K562 (cell line): ENCODE results near the gene AMIGO1. TPM values are rescaled to one million over a fixed set of nuclear protein-coding genes. Genes with fewer than 3 reads are reported as not detected.

Experiments used
- BACH1 ChIP-seq: fragments of 200-800 bp; sonication (Bioruptor generic); IDR thresholded peaks from 2 replicates; pipeline ENCODE4 v1.6.1; 2016; ENCODE audit warnings: missing genetic modification characterization, missing compliant biosample characterization
- CHCHD3 ChIP-seq: fragments of 250-450 bp; sonication (Bioruptor Pico); IDR thresholded peaks from 2 replicates; pipeline ENCODE4 v2.1.2; 2022; ENCODE audit warnings: mild to moderate bottlenecking
- CREB3 ChIP-seq: fragments of 450-650 bp; conservative IDR thresholded peaks from 2 replicates; pipeline ENCODE4 v1.6.1; 2016; ENCODE audit warnings: missing genetic modification characterization, low read depth, mild to moderate bottlenecking, missing compliant biosample characterization, moderate library complexity
- EHMT2 ChIP-seq: fragments of 450-650 bp; IDR thresholded peaks from 2 replicates; pipeline ENCODE4 v1.6.1; 2018; ENCODE audit warnings: antibody characterized with exemption
- ELK3 ChIP-seq: fragments of 450-650 bp; formaldehyde crosslinking; IDR thresholded peaks from 2 replicates; pipeline ENCODE4 v1.4.0; 2020; ENCODE audit warnings: mild to moderate bottlenecking
- ESRRB ChIP-seq: fragments of 250-450 bp; sonication (Bioruptor Pico); IDR thresholded peaks from 2 replicates; pipeline ENCODE4 v1.5.0; 2020; ENCODE audit warnings: mild to moderate bottlenecking, moderate library complexity, borderline replicate concordance
- ETV1 ChIP-seq: fragments of 450-650 bp; conservative IDR thresholded peaks from 2 replicates; pipeline ENCODE4 v1.6.1; 2016; ENCODE audit warnings: missing genetic modification characterization, control low read depth, low read depth, missing compliant biosample characterization
- IFI16 ChIP-seq: fragments of 250-450 bp; sonication (Bioruptor Pico); IDR thresholded peaks from 2 replicates; pipeline ENCODE4 v2.1.2; 2022; ENCODE audit warnings: mild to moderate bottlenecking, inconsistent platforms
- KAT8 ChIP-seq: fragments of 450-650 bp; IDR thresholded peaks from 2 replicates; pipeline ENCODE4 v1.6.1; 2016; ENCODE audit warnings: low read depth, mild to moderate bottlenecking
- L3MBTL2 ChIP-seq: fragments of 450-650 bp; IDR thresholded peaks from 2 replicates; pipeline ENCODE4 v1.6.1; 2016; ENCODE audit warnings: mild to moderate bottlenecking, moderate library complexity
- LEF1 ChIP-seq: fragments of 450-650 bp; IDR thresholded peaks from 2 replicates; pipeline ENCODE4 v1.6.1; 2016; ENCODE audit warnings: mild to moderate bottlenecking
- RBM14 ChIP-seq: fragments of 200-400 bp; formaldehyde crosslinking; IDR thresholded peaks from 2 replicates; pipeline ENCODE4 v1.6.1; 2018; ENCODE audit warnings: low read depth, mild to moderate bottlenecking, low read length, moderate library complexity, borderline replicate concordance; ENCODE audit not compliant: insufficient read depth
- SAP30 ChIP-seq: fragments of 200-600 bp; sonication (generic); IDR thresholded peaks from 2 replicates; pipeline ENCODE4 v1.6.1; 2012; ENCODE audit warnings: borderline replicate concordance, low read depth, mild to moderate bottlenecking, moderate library complexity, low read length, control low read depth, inconsistent platforms; ENCODE audit not compliant: insufficient read depth, poor library complexity, severe bottlenecking
- SNRNP70 ChIP-seq: fragments of 200-400 bp; formaldehyde crosslinking; optimal IDR thresholded peaks from 2 replicates; pipeline ENCODE3; 2017; ENCODE audit warnings: low read depth, low read length
- SP1 ChIP-seq: sonication (generic); formaldehyde crosslinking; IDR thresholded peaks from 2 replicates; pipeline ENCODE4 v1.8.1; 2022; ENCODE audit warnings: mild to moderate bottlenecking, missing genetic modification reagents
- ZNF174 ChIP-seq: fragments of 250-450 bp; sonication (Bioruptor Pico); IDR thresholded peaks from 2 replicates; pipeline ENCODE4 v1.4.0; 2020; ENCODE audit warnings: mild to moderate bottlenecking
- ZNF282 ChIP-seq: sonication (generic); formaldehyde crosslinking; IDR thresholded peaks from 2 replicates; pipeline ENCODE4 v1.8.1; 2023; ENCODE audit warnings: missing genetic modification reagents
- ZNF655 ChIP-seq: fragments of 250-450 bp; sonication (Bioruptor Pico); IDR thresholded peaks from 2 replicates; pipeline ENCODE4 v1.5.0; 2021
- ZSCAN32 ChIP-seq: fragments of 450-650 bp; formaldehyde crosslinking; IDR thresholded peaks from 2 replicates; pipeline ENCODE4 v1.4.0; 2020; ENCODE audit warnings: mild to moderate bottlenecking, moderate library complexity
- polyA plus RNA-seq, 8 experiments: library from polyadenylated mRNA; depleted of rRNA in 4 of 8; stranded (reverse) in 5 of 8; unstranded in 3 of 8; fragments of >200 nt; fragmentation: Nextera tagmentation in 2 of 8; fragmentation: Illumina TruSeq in 1 of 8; extraction: Ambion mirVana in 2 of 8; extraction: Trizol in 1 of 8; gene quantifications; 2 replicates each; pipeline versions ENCODE4 v1.2.1 to v1.2.3, GENCODE V29; 2011 to 2014; ENCODE audit warnings: inconsistent platforms in 1 of 8, missing spikeins in 1 of 8
- total RNA-seq, 7 experiments: library from RNA; depleted of rRNA in 6 of 7; stranded (reverse); fragments of >200 nt in 6 of 7; fragmentation: Illumina TruSeq in 2 of 7; extraction: Trizol in 2 of 7; gene quantifications; 2 replicates each; pipeline versions ENCODE4 v1.2.1 to v1.2.3, GENCODE V29; 2011 to 2021; ENCODE audit warnings: low replicate concordance in 1 of 7
- TF ChIP-seq, protein P1 (sequence below): fragments of 450-650 bp; IDR thresholded peaks from 2 replicates; pipeline ENCODE4 v1.6.1; 2018; ENCODE audit warnings: mild to moderate bottlenecking, low read depth; ENCODE audit not compliant: partially characterized antibody

The AMIGO1 gene
- total and polyA plus RNA-seq, 9 of the 15 experiments (the other 6 are each of a cell fraction or from before 2014, with no cell fraction given): 0.24 to 1.0 (median 0.54) TPM

DNA sequence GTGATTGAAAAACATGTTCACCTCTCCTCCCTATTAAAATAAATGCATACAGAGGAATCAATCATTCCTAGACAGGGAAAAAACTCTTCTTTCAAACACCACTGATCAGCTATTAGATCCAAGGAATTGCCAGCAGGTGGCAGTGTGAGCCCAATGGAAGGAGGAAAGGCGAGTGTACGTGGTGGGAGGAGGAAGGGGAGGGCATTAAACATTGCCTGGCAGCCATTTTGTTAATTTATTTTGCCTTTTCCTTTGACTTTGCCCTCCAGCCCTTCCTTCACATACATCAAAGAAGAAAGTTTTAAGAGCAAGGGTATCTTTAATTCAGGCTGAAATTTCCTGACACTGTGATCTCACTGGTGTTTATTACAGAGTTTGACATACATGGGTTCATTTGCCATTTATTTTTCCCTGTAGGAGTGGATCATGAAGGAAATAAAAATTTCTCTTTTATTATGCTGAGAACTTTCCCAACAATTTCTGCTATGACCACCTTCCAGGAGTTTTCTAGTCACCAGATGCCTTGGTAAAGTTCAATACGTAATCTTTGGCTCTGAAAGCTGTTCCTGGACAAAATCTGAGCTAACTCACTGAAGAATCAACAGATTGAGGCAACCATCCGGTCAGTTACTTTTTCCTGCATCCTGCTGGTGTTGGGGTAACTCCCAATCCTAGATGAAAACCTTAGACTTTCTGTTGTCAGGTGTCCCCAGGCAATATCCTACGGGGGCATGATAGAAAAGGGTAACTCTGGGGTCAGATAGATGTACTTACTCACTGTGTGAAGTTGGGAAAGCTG is 37.0 kb upstream of the AMIGO1 start (continued):
- no peak for TF ChIP-seq ZNF655 (CRISPR knock-in tag)
- no peak for TF ChIP-seq CHCHD3 (CRISPR knock-in tag)
- no peak for TF ChIP-seq ZNF174 (CRISPR knock-in tag)
- TF ChIP-seq SNRNP70: no peak
- no peak for TF ChIP-seq SAP30
- TF ChIP-seq IFI16 (CRISPR knock-in tag): no peak
- TF ChIP-seq CREB3 (tag): no peak
- peak; percentile 56; the same call in 1 of the 2 replicates for TF ChIP-seq LEF1
- TF ChIP-seq ZNF282 (CRISPR knock-in tag): no peak
- no peak for TF ChIP-seq L3MBTL2
- peak; percentile 53; the same call in 1 of the 2 replicates for TF ChIP-seq BACH1 (tag)
- TF ChIP-seq RBM14: no peak
- peak; percentile 37; the same call in 1 of the 2 replicates for TF ChIP-seq ETV1 (tag)
- no peak for TF ChIP-seq EHMT2
- TF ChIP-seq SP1 (CRISPR knock-in tag): peak; percentile 39; the same call in 1 of the 2 replicates
- TF ChIP-seq ESRRB (CRISPR knock-in tag): no peak
- peak; percentile 91 for TF ChIP-seq KAT8
- TF ChIP-seq ZSCAN32 (CRISPR knock-in tag): no peak
- no peak for TF ChIP-seq ELK3 (CRISPR knock-in tag)
- TF ChIP-seq, protein P1, sequence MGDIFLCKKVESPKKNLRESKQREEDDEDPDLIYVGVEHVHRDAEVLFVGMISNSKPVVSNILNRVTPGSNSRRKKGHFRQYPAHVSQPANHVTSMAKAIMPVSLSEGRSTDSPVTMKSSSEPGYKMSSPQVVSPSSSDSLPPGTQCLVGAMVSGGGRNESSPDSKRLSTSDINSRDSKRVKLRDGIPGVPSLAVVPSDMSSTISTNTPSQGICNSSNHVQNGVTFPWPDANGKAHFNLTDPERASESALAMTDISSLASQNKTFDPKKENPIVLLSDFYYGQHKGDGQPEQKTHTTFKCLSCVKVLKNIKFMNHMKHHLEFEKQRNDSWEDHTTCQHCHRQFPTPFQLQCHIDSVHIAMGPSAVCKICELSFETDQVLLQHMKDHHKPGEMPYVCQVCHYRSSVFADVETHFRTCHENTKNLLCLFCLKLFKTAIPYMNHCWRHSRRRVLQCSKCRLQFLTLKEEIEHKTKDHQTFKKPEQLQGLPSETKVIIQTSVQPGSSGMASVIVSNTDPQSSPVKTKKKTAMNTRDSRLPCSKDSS: no peak
